ENCODE measurements around the gene CBX8.

Gene CBX8

DNA sequence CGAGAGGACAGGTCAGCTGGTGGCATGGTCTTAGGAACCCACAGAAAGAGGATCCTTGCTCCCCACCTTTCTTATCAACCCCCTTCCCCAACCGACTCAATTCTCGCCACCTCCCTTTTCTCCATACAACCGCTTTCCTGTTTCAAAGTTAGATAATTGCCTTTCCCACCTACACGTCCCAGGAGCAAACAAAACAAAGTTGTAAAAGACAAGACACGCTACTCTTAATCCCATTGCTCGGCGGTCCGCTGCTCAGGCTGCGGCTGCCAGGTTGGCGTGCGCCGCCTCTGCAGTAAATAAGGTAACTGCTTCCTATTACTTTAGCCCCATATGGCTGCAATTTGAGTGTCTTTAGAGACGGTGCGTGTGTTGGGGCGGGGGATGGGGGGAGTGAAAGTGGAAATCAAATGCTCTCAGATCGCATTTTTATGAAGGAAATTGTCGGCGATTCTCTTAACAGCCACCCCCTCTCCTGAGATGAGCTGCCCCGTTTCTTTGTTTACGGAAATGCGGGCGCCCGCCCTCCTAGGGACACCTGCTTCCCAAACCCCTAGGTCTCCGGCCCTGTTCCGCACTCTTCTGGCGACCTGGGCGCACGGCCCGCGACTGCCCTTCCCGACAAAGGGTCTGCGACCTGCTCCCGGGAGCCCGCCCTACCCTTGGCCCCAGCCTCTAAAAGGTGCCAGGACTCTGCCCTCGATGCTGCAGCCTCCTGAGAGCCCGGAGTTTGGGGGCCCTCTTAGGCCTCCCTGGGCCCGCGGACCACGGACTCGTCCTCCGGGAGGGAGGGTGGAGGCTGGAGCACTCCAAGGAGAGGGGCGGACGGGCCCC, 3.7 kb upstream of the CBX8 start:
- DNase-seq = peak; percentile 73
- Histone ChIP-seq H3K27ac (ENCODE audit: low read length) (peak overlapping the region; percentile 64), H3K9me3 (ENCODE audit: insufficient read depth, low read length, severe bottlenecking) (no peaks in the 10 kb centered on the region), H3K79me2 (ENCODE audit: insufficient read depth, low read length) (peaks cover 21% of the 10 kb centered on the region), H3K4me3 (ENCODE audit: low read depth in 1 of 2, low read length in 2 of 2) (peak overlapping the region; percentile 7 to 57; a peak in 3 of 4 replicates), H3K9ac (ENCODE audit: low read depth, low read length) (peak overlapping the region; percentile 57), H3K36me3 (ENCODE audit: insufficient read depth, low read length) (peaks cover 6% of the 10 kb centered on the region), H3K27me3 (ENCODE audit: insufficient read depth, low read length, poor library complexity) (peaks cover 39% of the 10 kb centered on the region), H4K20me1 (ENCODE audit: insufficient read depth, low read length) (peaks cover 9% of the 10 kb centered on the region; the same call in 1 of the 2 replicates), H3K4me1 (ENCODE audit: insufficient read depth, low read length) (peaks cover 72% of the 10 kb centered on the region), H2AFZ (ENCODE audit: low read depth, low read length) (peak overlapping the region; percentile 55), H3K4me2 (ENCODE audit: insufficient read depth, low read length) (peak overlapping the region; percentile 77)
- TF ChIP-seq EZH2 (IDR thresholded peaks at IDR 0.05; ENCODE audit: borderline replicate concordance, low read depth, low read length, severe bottlenecking) = peak; percentile 7
- TF ChIP-seq, protein P1, sequence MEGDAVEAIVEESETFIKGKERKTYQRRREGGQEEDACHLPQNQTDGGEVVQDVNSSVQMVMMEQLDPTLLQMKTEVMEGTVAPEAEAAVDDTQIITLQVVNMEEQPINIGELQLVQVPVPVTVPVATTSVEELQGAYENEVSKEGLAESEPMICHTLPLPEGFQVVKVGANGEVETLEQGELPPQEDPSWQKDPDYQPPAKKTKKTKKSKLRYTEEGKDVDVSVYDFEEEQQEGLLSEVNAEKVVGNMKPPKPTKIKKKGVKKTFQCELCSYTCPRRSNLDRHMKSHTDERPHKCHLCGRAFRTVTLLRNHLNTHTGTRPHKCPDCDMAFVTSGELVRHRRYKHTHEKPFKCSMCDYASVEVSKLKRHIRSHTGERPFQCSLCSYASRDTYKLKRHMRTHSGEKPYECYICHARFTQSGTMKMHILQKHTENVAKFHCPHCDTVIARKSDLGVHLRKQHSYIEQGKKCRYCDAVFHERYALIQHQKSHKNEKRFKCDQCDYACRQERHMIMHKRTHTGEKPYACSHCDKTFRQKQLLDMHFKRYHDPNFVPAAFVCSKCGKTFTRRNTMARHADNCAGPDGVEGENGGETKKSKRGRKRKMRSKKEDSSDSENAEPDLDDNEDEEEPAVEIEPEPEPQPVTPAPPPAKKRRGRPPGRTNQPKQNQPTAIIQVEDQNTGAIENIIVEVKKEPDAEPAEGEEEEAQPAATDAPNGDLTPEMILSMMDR (IDR thresholded peaks at IDR 0.05; ENCODE audit: borderline replicate concordance, extremely low read depth, low read length, poor library complexity, severe bottlenecking) = no peak
- ATAC-seq (ENCODE audit: insufficient read depth, low read depth) = peak; percentile 32; the same call in 2 of the 3 replicates

DNA sequence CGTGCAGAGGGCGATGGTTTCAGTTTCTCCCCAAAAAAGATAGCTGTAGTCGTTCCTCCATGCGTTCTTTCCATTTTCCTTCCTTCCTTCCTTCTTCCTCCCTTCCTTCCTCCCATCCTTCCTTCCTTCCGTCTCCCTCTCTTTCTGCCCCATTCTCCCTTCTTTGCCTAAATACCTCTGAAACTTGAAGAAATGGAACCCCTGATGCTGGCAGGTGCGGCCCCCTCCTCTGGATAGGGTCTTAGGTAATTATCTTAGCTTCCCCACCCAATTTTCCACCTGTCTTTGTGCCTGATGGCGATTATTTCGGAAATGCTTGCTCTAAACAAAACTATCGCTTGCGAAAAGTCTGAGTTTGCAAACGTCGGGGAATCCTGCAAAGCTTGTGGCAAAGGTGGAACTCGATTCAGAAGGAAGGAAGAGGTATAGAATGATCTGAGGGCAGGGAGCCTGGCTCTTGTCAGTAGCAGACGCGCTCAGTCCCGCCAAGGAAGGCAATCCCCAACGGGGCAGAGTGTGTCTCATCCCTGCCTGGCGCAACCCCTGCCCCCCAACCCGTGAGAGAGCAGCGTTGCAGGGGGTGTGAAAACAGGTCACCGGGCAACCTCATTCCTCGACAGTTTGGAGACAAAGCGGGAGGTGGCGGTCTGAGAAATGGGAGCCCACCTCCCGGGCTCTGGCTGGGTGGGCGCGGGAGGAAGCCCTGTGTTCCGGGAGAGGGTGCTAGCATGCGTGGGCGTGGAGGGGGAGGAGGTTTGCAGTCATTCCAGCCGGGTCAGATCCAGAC, 2.9 kb upstream of the CBX8 start:
- Histone ChIP-seq H3K9ac (ENCODE audit: low read depth, low read length) (peak overlapping the region; percentile 57), H3K36me3 (ENCODE audit: insufficient read depth, low read length) (peaks cover 13% of the 10 kb centered on the region), H3K4me3 (ENCODE audit: low read depth in 1 of 2, low read length in 2 of 2) (peak overlapping the region; percentile 7 to 57; a peak in 3 of 4 replicates), H3K79me2 (ENCODE audit: insufficient read depth, low read length) (peaks cover 29% of the 10 kb centered on the region), H4K20me1 (ENCODE audit: insufficient read depth, low read length) (peaks cover 15% of the 10 kb centered on the region; the same call in 1 of the 2 replicates), H3K9me3 (ENCODE audit: insufficient read depth, low read length, severe bottlenecking) (no peaks in the 10 kb centered on the region), H2AFZ (ENCODE audit: low read depth, low read length) (peak overlapping the region; percentile 55), H3K27me3 (ENCODE audit: insufficient read depth, low read length, poor library complexity) (peaks cover 36% of the 10 kb centered on the region), H3K4me2 (ENCODE audit: insufficient read depth, low read length) (peak overlapping the region; percentile 77), H3K4me1 (ENCODE audit: insufficient read depth, low read length) (peaks cover 71% of the 10 kb centered on the region), H3K27ac (ENCODE audit: low read length) (peak overlapping the region; percentile 64)
- peak; percentile 91 for TF ChIP-seq EZH2 (IDR thresholded peaks at IDR 0.05; ENCODE audit: borderline replicate concordance, low read depth, low read length, severe bottlenecking)
- TF ChIP-seq, protein P1 (IDR thresholded peaks at IDR 0.05; ENCODE audit: borderline replicate concordance, extremely low read depth, low read length, poor library complexity, severe bottlenecking) = no peak
- DNase-seq (peak; percentile 47), ATAC-seq (ENCODE audit: insufficient read depth, low read depth) (no peak)

DNA sequence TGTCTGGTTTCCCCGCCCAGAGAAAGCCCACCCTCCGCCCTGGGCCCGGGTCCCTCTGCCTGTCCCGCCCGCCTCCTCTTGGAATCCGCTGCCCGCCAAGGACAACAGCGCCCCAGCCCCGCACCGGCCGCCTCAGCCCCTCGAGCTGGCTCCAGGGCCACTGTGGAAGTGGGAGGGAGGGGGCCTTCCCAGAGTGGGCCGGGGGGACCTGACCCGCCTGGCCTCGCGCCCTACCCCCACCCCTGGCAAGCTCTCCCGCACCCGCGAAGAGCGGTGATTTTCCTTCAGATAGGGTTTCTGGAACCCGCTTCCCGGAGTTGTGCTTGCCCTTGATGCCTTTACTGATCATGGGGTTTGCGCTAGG, 2.3 kb upstream of the CBX8 start:
- no peak overlapping the region for H3K4me3 ChIP-seq (ENCODE audit: low read depth in 1 of 2, low read length in 2 of 2)
- H3K9ac ChIP-seq (ENCODE audit: low read depth, low read length) = peak overlapping the region; percentile 57; the same call in 1 of the 2 replicates
- peaks cover 32% of the 10 kb centered on the region for H3K27me3 ChIP-seq (ENCODE audit: insufficient read depth, low read length, poor library complexity)
- no peak for TF ChIP-seq EZH2 (IDR thresholded peaks at IDR 0.05; ENCODE audit: borderline replicate concordance, low read depth, low read length, severe bottlenecking)
- TF ChIP-seq, protein P1 (IDR thresholded peaks at IDR 0.05; ENCODE audit: borderline replicate concordance, extremely low read depth, low read length, poor library complexity, severe bottlenecking) = no peak
- DNase-seq (no peak), ATAC-seq (ENCODE audit: insufficient read depth, low read depth) (no peak)
- H3K36me3 ChIP-seq (ENCODE audit: insufficient read depth, low read length) = peaks cover 17% of the 10 kb centered on the region
- H3K79me2 ChIP-seq (ENCODE audit: insufficient read depth, low read length) = peaks cover 33% of the 10 kb centered on the region
- H3K27ac ChIP-seq (ENCODE audit: low read length) = no peak overlapping the region
- H4K20me1 ChIP-seq (ENCODE audit: insufficient read depth, low read length) = peaks cover 20% of the 10 kb centered on the region; the same call in 1 of the 2 replicates
- H2AFZ ChIP-seq (ENCODE audit: low read depth, low read length) = no peak overlapping the region
- H3K4me1 ChIP-seq (ENCODE audit: insufficient read depth, low read length) = peaks cover 70% of the 10 kb centered on the region
- peak overlapping the region; percentile 77 for H3K4me2 ChIP-seq (ENCODE audit: insufficient read depth, low read length)
- no peaks in the 10 kb centered on the region for H3K9me3 ChIP-seq (ENCODE audit: insufficient read depth, low read length, severe bottlenecking)

Measured in DND-41 (cell line).